GM12801 (cell line): ENCODE results near the gene FMO3.

Experiments used
- TF ChIP-seq, protein P1 (sequence below): IDR thresholded peaks from one replicate; pipeline ENCODE4 v1.5.1; 2011; ENCODE audit warnings: control low read depth; ENCODE audit not compliant: insufficient read length; ENCODE audit errors: extremely low read depth

FMO3 gene

DNA sequence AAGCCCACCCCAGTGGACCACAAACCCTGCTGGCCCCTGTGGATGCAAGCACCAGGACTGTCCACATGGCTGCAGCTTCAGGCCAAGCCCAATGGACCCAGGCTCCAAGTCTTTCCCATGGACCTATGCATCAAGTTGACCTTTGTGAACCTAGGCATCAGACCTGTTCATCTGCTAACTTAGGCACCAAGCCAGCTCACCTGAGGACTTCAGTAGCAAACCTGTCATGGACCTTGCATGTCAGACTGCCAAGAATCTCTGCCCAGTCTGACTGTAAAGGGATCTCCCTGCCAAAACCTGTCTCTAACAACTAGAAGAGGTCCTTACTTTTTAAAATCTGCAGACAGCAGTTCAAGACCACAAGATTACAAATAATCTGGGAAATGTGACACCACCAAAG is 37.8 kb downstream of the FMO3 start:
- TF ChIP-seq, protein P1, sequence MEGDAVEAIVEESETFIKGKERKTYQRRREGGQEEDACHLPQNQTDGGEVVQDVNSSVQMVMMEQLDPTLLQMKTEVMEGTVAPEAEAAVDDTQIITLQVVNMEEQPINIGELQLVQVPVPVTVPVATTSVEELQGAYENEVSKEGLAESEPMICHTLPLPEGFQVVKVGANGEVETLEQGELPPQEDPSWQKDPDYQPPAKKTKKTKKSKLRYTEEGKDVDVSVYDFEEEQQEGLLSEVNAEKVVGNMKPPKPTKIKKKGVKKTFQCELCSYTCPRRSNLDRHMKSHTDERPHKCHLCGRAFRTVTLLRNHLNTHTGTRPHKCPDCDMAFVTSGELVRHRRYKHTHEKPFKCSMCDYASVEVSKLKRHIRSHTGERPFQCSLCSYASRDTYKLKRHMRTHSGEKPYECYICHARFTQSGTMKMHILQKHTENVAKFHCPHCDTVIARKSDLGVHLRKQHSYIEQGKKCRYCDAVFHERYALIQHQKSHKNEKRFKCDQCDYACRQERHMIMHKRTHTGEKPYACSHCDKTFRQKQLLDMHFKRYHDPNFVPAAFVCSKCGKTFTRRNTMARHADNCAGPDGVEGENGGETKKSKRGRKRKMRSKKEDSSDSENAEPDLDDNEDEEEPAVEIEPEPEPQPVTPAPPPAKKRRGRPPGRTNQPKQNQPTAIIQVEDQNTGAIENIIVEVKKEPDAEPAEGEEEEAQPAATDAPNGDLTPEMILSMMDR: no peak

GRCh38 chr1:171134204-171134923 is 43.7 kb downstream of the FMO3 start:
- TF ChIP-seq, protein P1: no peak

GRCh38 chr1:171137580-171137979 is 46.9 kb downstream of the FMO3 start:
- TF ChIP-seq, protein P1: no peak

DNA sequence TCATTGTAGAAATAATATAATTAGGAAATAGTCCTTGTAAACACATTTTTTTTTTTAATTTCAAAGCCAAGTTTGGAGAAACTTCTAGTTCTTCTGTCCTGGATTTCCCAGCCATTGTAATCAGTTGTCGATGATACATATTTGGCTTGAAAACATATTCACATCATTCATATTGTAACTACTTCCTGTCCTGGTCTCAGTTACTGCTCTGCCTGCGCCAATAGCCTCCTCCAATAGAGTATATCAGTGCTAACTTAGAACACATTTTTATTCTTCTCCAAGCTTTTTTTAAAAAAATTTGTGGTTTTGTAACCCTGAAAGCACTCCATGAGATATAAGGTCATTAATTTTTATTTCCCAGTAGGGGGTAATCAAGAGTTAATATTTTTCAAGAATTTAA is 48.3 kb downstream of the FMO3 start:
- TF ChIP-seq, protein P1: no peak

GRCh38 chr1:171139890-171140289 is 49.2 kb downstream of the FMO3 start:
- TF ChIP-seq, protein P1: no peak

DNA sequence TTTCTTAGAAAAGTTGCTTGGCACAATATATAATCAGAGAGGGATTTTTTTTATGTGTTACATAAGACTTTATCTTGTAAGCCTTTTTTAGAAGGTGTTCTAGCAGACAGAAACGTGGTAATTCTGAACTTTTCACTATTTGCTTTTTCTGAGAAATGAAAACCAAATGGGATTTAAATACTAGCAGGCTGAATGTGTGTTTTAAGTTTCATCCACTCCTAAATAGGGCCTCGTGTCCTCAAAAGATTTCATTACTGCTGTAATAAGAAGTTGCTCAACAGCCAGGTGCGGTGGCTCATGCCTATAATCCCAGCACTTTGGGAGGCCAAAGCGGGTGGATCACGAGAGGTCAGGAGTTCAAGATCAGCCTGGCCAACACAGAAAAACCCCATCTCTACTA is 49.7 kb downstream of the FMO3 start:
- TF ChIP-seq, protein P1: no peak

DNA sequence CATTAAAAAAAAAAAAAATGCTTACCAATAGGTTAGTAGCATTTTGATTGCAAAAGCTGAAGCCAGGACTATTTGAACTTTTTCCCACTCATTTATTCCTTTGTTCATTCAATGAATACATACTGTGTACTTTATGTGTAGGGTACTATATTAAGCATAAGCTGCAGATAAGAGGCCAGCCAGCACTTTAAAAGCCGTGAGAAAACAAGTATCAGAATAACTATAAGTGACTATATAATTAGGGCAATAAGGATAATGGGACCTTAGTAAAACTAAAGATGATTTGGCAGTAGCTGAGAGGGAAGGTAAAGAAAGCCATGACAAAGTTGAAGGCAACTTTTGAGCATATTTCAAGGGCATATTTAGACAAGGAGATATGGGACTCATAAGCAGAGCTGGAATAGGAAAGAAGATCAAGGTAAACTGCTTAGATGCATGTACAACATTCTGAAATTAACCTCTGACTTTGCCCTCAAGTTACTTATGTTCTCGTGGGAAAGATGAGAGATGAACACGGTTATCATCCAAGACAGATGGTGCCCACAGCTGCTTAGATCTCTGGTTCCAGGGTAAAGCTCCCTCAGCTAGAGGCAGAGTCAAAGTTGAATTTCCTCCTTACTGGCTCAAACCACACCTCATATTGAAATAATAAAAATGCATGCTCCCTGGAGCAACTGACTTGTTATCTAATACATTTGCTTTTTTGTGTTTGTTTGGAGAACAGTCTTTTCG is 50.4 kb downstream of the FMO3 start:
- TF ChIP-seq, protein P1: no peak
